HAP-1 (cell line): Measurements from ENCODE around the gene CDH13.

Experiments used
- DNase-seq, 2 experiments: peaks; one replicate each; pipeline ENCODE4 v3.0.0-alpha.2; 2016 to 2020; ENCODE audit warnings: low spot score in 2 of 2
- H3K27me3 ChIP-seq: fragments of 250-450 bp; sonication (Bioruptor Pico); 2 replicates; pipeline ENCODE4 v1.5.1; 2020; ENCODE audit warnings: low read depth, mild to moderate bottlenecking, moderate library complexity
- H3K36me3 ChIP-seq: fragments of 250-450 bp; sonication (Bioruptor Pico); replicated peaks from 2 replicates; pipeline ENCODE4 v1.5.1; 2020; ENCODE audit warnings: mild to moderate bottlenecking
- H3K4me1 ChIP-seq: fragments of 250-450 bp; sonication (Bioruptor Pico); 2 replicates; pipeline ENCODE4 v1.5.1; 2020; ENCODE audit warnings: mild to moderate bottlenecking
- H3K4me3 ChIP-seq: fragments of 250-450 bp; sonication (Bioruptor Pico); 2 replicates; pipeline ENCODE4 v1.5.1; 2020; ENCODE audit warnings: mild to moderate bottlenecking, moderate library complexity
- H3K9me3 ChIP-seq: fragments of 250-450 bp; sonication (Bioruptor Pico); 2 replicates; pipeline ENCODE4 v1.5.1; 2020; ENCODE audit warnings: mild to moderate bottlenecking, moderate library complexity
- in situ Hi-C: fragments of 300-500 bp; cut with MboI; formaldehyde crosslinking; loops from 3 replicates; pipeline ENCODE4 v1.14.3; 2020; ENCODE audit warnings: low sequenced_read_pairs, inconsistent platforms, mixed read lengths

Gene CDH13

GRCh38 chr16:83219285-83219684, 592.5 kb downstream of the CDH13 start:
- in situ Hi-C loops = no loop called here
- no peak for DNase-seq
- no peak overlapping the region for H3K4me3 ChIP-seq
- no peaks in the 10 kb centered on the region for H3K9me3 ChIP-seq
- H3K36me3 ChIP-seq = no peaks in the 10 kb centered on the region
- no peaks in the 10 kb centered on the region for H3K27me3 ChIP-seq
- H3K4me1 ChIP-seq = no peaks in the 10 kb centered on the region

GRCh38 chr16:83220066-83220465, 593.3 kb downstream of the CDH13 start:
- H3K4me3 ChIP-seq = no peak overlapping the region
- DNase-seq = no peak
- H3K9me3 ChIP-seq = no peaks in the 10 kb centered on the region
- H3K36me3 ChIP-seq = no peaks in the 10 kb centered on the region
- H3K4me1 ChIP-seq = no peaks in the 10 kb centered on the region
- in situ Hi-C loops = no loop called here
- no peaks in the 10 kb centered on the region for H3K27me3 ChIP-seq

GRCh38 chr16:83224642-83225041, 597.9 kb downstream of the CDH13 start:
- no peaks in the 10 kb centered on the region for H3K4me1 ChIP-seq
- no peaks in the 10 kb centered on the region for H3K9me3 ChIP-seq
- no peaks in the 10 kb centered on the region for H3K36me3 ChIP-seq
- no peak overlapping the region for H3K4me3 ChIP-seq
- in situ Hi-C loops = no loop called here
- no peak for DNase-seq
- no peaks in the 10 kb centered on the region for H3K27me3 ChIP-seq

- H3K4me1 ChIP-seq = no peaks in the 10 kb centered on the region
- in situ Hi-C loops = no loop called here
- H3K27me3 ChIP-seq = no peaks in the 10 kb centered on the region
- H3K4me3 ChIP-seq = no peak overlapping the region
- no peak for DNase-seq
- H3K9me3 ChIP-seq = no peaks in the 10 kb centered on the region
- H3K36me3 ChIP-seq = no peaks in the 10 kb centered on the region
Measured at GRCh38 chr16:83227336-83227735, 600.6 kb downstream of the CDH13 start.

GRCh38 chr16:83231729-83232128, 605.0 kb downstream of the CDH13 start:
- Histone ChIP-seq H3K4me1 (no peaks in the 10 kb centered on the region), H3K9me3 (no peaks in the 10 kb centered on the region), H3K36me3 (no peaks in the 10 kb centered on the region), H3K27me3 (no peaks in the 10 kb centered on the region), H3K4me3 (no peak overlapping the region)
- no peak for DNase-seq
- in situ Hi-C loops = no loop called here

GRCh38 chr16:83233153-83233552, 606.4 kb downstream of the CDH13 start:
- in situ Hi-C loops = no loop called here
- no peaks in the 10 kb centered on the region for H3K27me3 ChIP-seq
- DNase-seq = no peak
- H3K4me1 ChIP-seq = no peaks in the 10 kb centered on the region
- H3K9me3 ChIP-seq = no peaks in the 10 kb centered on the region
- H3K36me3 ChIP-seq = no peaks in the 10 kb centered on the region
- H3K4me3 ChIP-seq = no peak overlapping the region

- Histone ChIP-seq H3K4me3 (no peak overlapping the region), H3K27me3 (no peaks in the 10 kb centered on the region), H3K4me1 (no peaks in the 10 kb centered on the region), H3K9me3 (no peaks in the 10 kb centered on the region), H3K36me3 (no peaks in the 10 kb centered on the region)
- DNase-seq = no peak
- in situ Hi-C loops = no loop called here
Measured at GRCh38 chr16:83238949-83239691, 612.4 kb downstream of the CDH13 start.

GRCh38 chr16:83244057-83244456, 617.3 kb downstream of the CDH13 start:
- Histone ChIP-seq H3K4me3 (no peak overlapping the region), H3K9me3 (no peaks in the 10 kb centered on the region), H3K36me3 (no peaks in the 10 kb centered on the region), H3K27me3 (no peaks in the 10 kb centered on the region), H3K4me1 (no peaks in the 10 kb centered on the region)
- in situ Hi-C loops = no loop called here
- no peak for DNase-seq

- Histone ChIP-seq H3K4me3 (no peak overlapping the region), H3K9me3 (no peaks in the 10 kb centered on the region), H3K27me3 (no peaks in the 10 kb centered on the region), H3K4me1 (no peaks in the 10 kb centered on the region), H3K36me3 (no peaks in the 10 kb centered on the region)
- DNase-seq = no peak
- in situ Hi-C loops = no loop called here
Measured at GRCh38 chr16:83245061-83245460, 618.3 kb downstream of the CDH13 start.

GRCh38 chr16:83247767-83248372, 621.1 kb downstream of the CDH13 start:
- no peak for DNase-seq
- in situ Hi-C loops = no loop called here

GRCh38 chr16:83248735-83249463, 622.1 kb downstream of the CDH13 start:
- H3K4me1 ChIP-seq = no peaks in the 10 kb centered on the region
- DNase-seq = no peak
- H3K4me3 ChIP-seq = no peak overlapping the region
- in situ Hi-C loops = no loop called here
- H3K36me3 ChIP-seq = no peaks in the 10 kb centered on the region
- no peaks in the 10 kb centered on the region for H3K27me3 ChIP-seq
- H3K9me3 ChIP-seq = no peaks in the 10 kb centered on the region

More at GRCh38 chr16:83247767-83248372, 621.1 kb downstream of the CDH13 start:
- H3K4me3 ChIP-seq = no peak overlapping the region
- H3K4me1 ChIP-seq = no peaks in the 10 kb centered on the region
- no peaks in the 10 kb centered on the region for H3K9me3 ChIP-seq
- no peaks in the 10 kb centered on the region for H3K27me3 ChIP-seq
- H3K36me3 ChIP-seq = no peaks in the 10 kb centered on the region

GRCh38 chr16:83253521-83253920, 626.8 kb downstream of the CDH13 start:
- Histone ChIP-seq H3K4me1 (no peaks in the 10 kb centered on the region), H3K4me3 (no peak overlapping the region), H3K36me3 (no peaks in the 10 kb centered on the region), H3K9me3 (no peaks in the 10 kb centered on the region), H3K27me3 (no peaks in the 10 kb centered on the region)
- in situ Hi-C loops = no loop called here
- no peak for DNase-seq

- no peaks in the 10 kb centered on the region for H3K9me3 ChIP-seq
- H3K4me1 ChIP-seq = no peaks in the 10 kb centered on the region
- no peak for DNase-seq
- in situ Hi-C loops = no loop called here
- H3K4me3 ChIP-seq = no peak overlapping the region
- no peaks in the 10 kb centered on the region for H3K27me3 ChIP-seq
- no peaks in the 10 kb centered on the region for H3K36me3 ChIP-seq
Measured at GRCh38 chr16:83258366-83258928, 631.7 kb downstream of the CDH13 start.
